ENCODE results near the gene PHIP.

DNA sequence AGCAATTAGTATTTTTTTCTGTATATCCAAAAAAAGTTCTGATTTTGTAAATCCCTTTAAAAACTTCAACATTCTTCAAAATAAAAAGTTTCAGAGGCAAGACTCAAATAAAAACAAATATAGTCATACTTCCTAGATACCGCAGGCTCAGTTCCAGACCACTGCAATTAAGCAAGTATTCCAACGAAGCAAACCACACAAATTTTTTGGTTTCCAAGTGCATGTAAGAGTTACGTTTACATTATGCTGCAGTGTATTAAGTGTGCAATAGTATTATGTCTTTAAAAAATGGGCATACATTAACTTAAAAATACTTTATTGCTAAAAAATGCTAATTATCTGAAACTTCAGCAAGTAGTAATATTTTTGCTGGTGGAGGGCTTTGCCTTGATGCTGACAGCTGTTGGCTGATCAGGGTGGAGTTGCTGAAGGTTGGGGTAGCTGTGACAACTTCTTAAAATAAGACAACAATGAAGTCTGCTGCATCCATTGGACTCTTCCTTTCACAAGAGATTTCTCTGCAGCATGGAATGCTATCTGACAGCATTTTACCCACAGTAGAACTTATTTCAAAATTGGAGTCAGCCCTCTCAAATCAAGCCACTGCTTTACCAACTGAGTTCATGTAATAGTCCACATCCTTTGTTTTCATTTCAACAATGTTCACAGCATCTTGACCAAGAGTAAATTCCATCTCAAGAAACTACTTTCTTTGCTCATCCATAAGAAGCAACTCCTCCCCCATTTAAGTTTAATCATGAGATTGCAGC is 46.0 kb downstream of the PHIP start:
- TF ChIP-seq POLR2A (IDR thresholded peaks at IDR 0.05; ENCODE audit: low read depth, low read length) = no peak
- no peak for TF ChIP-seq POU2F2 (IDR thresholded peaks at IDR 0.05; ENCODE audit: low read depth, low read length)
